HCT116 (cell line): ENCODE results near the gene CDNF. TPM values are rescaled to one million over a fixed set of nuclear protein-coding genes. Genes with fewer than 3 reads are reported as not detected.

ENCODE experiments used
- ATAC-seq: fragments of 200-7000 bp; cut with Tn5 transposase; 2 replicates; pipeline ENCODE4 v1.9.1; 2020; ENCODE audit warnings: mild to moderate bottlenecking, moderate library complexity
- BruUV-seq: library from RNA; stranded (reverse); fragments of 400-500 nt; replicated peaks from 2 replicates; lab custom pipeline; 2021; lab: Mats Ljungman, UMichigan
- CTCF ChIA-PET: fragments of 300-600 bp; sonication (Branson Sonifier 250); formaldehyde crosslinking; loops from one replicate; lab custom pipeline; 2021; ENCODE audit warnings: antibody characterized with exemption; lab: Charles Lee
- POLR2A ChIA-PET: fragments of 300-600, 350-600 bp; sonication (Branson Sonifier 250); formaldehyde crosslinking; loops from one replicate; lab custom pipeline; 2021; ENCODE audit warnings: antibody characterized with exemption; lab: Charles Lee
- RAD21 ChIA-PET, 2 experiments: fragments of 300-600 bp; sonication (Branson Sonifier 250); formaldehyde crosslinking; loops; one replicate each; lab custom pipeline; 2023; ENCODE audit warnings: low total read pairs in 2 of 2; ENCODE audit not compliant: uncharacterized antibody in 2 of 2, unreplicated experiment in 2 of 2, low non-redundant PET in 1 of 2; lab: Charles Lee
- DNase-seq: peaks from one replicate; pipeline ENCODE4 v3.0.0-alpha.2; 2010; ENCODE audit warnings: low read depth, low spot score
- H2AFZ ChIP-seq: fragments of 200-600 bp; shearing (Covaris generic), sonication (generic); 2 replicates; pipeline ENCODE4 v1.6.1; 2017; ENCODE audit warnings: low read depth, mixed run types, mixed read lengths, antibody characterized with exemption, low read length; ENCODE audit not compliant: poor library complexity, severe bottlenecking
- H3K27ac ChIP-seq: 2 replicates; pipeline ENCODE4 v1.5.1; 2012; ENCODE audit warnings: low read depth, low read length
- H3K27me3 ChIP-seq: fragments of 200-600 bp; sonication (generic); 2 replicates; pipeline ENCODE4 v1.6.1; 2016; ENCODE audit warnings: mixed run types, low read length, mixed read lengths; ENCODE audit not compliant: insufficient read depth
- H3K36me3 ChIP-seq, 2 experiments: fragments of 200-500 bp in 1 of 2; fragments of 200-600 bp in 1 of 2; sonication (Bioruptor generic) in 1 of 2; sonication (generic) in 1 of 2; 2 replicates each; pipeline versions ENCODE4 v1.5.1 to v1.6.1; 2014 to 2016; ENCODE audit warnings: low read length in 2 of 2, inconsistent platforms in 1 of 2, mixed read lengths in 1 of 2, mixed run types in 1 of 2; ENCODE audit not compliant: insufficient read depth in 2 of 2, control insufficient read depth in 1 of 2
- H3K4me1 ChIP-seq, 2 experiments: fragments of 200-600 bp in 1 of 2; sonication (generic) in 1 of 2; 2 replicates each; pipeline versions ENCODE4 v1.5.1 to v1.6.1; 2012 to 2017; ENCODE audit warnings: low read length in 2 of 2, inconsistent platforms in 1 of 2, mild to moderate bottlenecking in 1 of 2, mixed read lengths in 1 of 2, mixed run types in 1 of 2, moderate library complexity in 1 of 2; ENCODE audit not compliant: insufficient read depth in 2 of 2, control insufficient read depth in 1 of 2
- H3K4me2 ChIP-seq: fragments of 200-600 bp; sonication (generic); 2 replicates; pipeline ENCODE4 v1.6.1; 2017; ENCODE audit warnings: mixed run types, low read length, mixed read lengths
- H3K4me3 ChIP-seq, 2 experiments: fragments of 200-600 bp in 1 of 2; sonication (generic) in 1 of 2; replicated peaks in 1 of 2; 2 replicates each; pipeline ENCODE4 v1.5.1; 2011 to 2016; ENCODE audit warnings: low read length in 2 of 2, control low read depth in 1 of 2, low read depth in 1 of 2, mild to moderate bottlenecking in 1 of 2, mixed read lengths in 1 of 2, mixed run types in 1 of 2
- H3K79me2 ChIP-seq: fragments of 200-600 bp; sonication (generic); 2 replicates; pipeline ENCODE4 v1.6.1; 2017; ENCODE audit warnings: mild to moderate bottlenecking, mixed run types, low read length, moderate library complexity, mixed read lengths; ENCODE audit not compliant: insufficient read depth
- H3K9ac ChIP-seq: fragments of 200-600 bp; sonication (generic); 2 replicates; pipeline ENCODE4 v1.6.1; 2016; ENCODE audit warnings: low read length, mixed read lengths
- H3K9me2 ChIP-seq: fragments of 200-600 bp; sonication (generic), shearing (Covaris generic); 2 replicates; pipeline ENCODE4 v1.6.1; 2017; ENCODE audit warnings: mixed run types, mild to moderate bottlenecking, moderate library complexity; ENCODE audit not compliant: insufficient read depth
- H3K9me3 ChIP-seq, 2 experiments: fragments of 200-500 bp in 1 of 2; fragments of 200-600 bp in 1 of 2; sonication (Bioruptor generic) in 1 of 2; sonication (generic) in 1 of 2; 2 replicates each; pipeline ENCODE4 v1.6.1; 2014 to 2017; ENCODE audit warnings: low read length in 2 of 2, mixed read lengths in 2 of 2, inconsistent platforms in 1 of 2, low read depth in 1 of 2, mild to moderate bottlenecking in 1 of 2, mixed run types in 1 of 2, moderate library complexity in 1 of 2; ENCODE audit not compliant: control insufficient read depth in 1 of 2, insufficient read depth in 1 of 2
- H4K20me1 ChIP-seq: fragments of 200-600 bp; sonication (generic), shearing (Covaris generic); 2 replicates; pipeline ENCODE4 v1.6.1; 2017; ENCODE audit warnings: mixed run types, mild to moderate bottlenecking, moderate library complexity; ENCODE audit not compliant: insufficient read depth
- CBX3 ChIP-seq: IDR thresholded peaks from 2 replicates; pipeline ENCODE4 v1.6.1; 2012; ENCODE audit warnings: low read depth
- EGR1 ChIP-seq: IDR thresholded peaks from 2 replicates; pipeline ENCODE4 v1.6.1; 2012; ENCODE audit warnings: low read depth
- ELF1 ChIP-seq: IDR thresholded peaks from 2 replicates; pipeline ENCODE4 v1.6.1; 2012; ENCODE audit warnings: low read depth, borderline replicate concordance
- JUND ChIP-seq: IDR thresholded peaks from 2 replicates; pipeline ENCODE4 v1.6.1; 2012
- POLR2A ChIP-seq: IDR thresholded peaks from 2 replicates; pipeline ENCODE4 v1.7.0; 2011; ENCODE audit warnings: borderline replicate concordance; ENCODE audit not compliant: insufficient read depth, insufficient read length; ENCODE audit errors: extremely low read depth
- POLR2AphosphoS5 ChIP-seq: IDR thresholded peaks from 2 replicates; pipeline ENCODE4 v1.6.1; 2011; ENCODE audit warnings: mild to moderate bottlenecking, low read depth, low read length, moderate library complexity
- REST ChIP-seq: IDR thresholded peaks from 2 replicates; pipeline ENCODE4 v1.6.1; 2012; ENCODE audit warnings: low read depth
- SP1 ChIP-seq: IDR thresholded peaks from 2 replicates; pipeline ENCODE4 v1.6.1; 2012; ENCODE audit warnings: low read depth
- TCF7L2 ChIP-seq: IDR thresholded peaks from 2 replicates; pipeline ENCODE4 v1.7.0; 2011; ENCODE audit warnings: borderline replicate concordance, inconsistent platforms; ENCODE audit not compliant: insufficient read depth, insufficient read length; ENCODE audit errors: extremely low read depth
- intact Hi-C: fragments of 100-400 bp; cut with micrococcal nuclease; formaldehyde crosslinking; loops from 2 replicates; pipeline ENCODE4 v1.10.0; 2022
- total RNA-seq: library from RNA; stranded (reverse); gene quantifications from one replicate; pipeline ENCODE4 v1.2.1, GENCODE V29; 2021; ENCODE audit not compliant: unreplicated experiment
- TF ChIP-seq, protein P1 (sequence below): IDR thresholded peaks from 2 replicates; pipeline ENCODE4 v1.6.1; 2012

CDNF gene
- total RNA-seq, 1 experiment from 2014 or later: 1.1 TPM

- H2AFZ ChIP-seq: no peak overlapping the region
- H3K4me3 ChIP-seq: no peak overlapping the region
- TF ChIP-seq SP1 (no peak), POLR2AphosphoS5 (no peak), EGR1 (no peak), POLR2A (no peak)
- TF ChIP-seq, protein P1, sequence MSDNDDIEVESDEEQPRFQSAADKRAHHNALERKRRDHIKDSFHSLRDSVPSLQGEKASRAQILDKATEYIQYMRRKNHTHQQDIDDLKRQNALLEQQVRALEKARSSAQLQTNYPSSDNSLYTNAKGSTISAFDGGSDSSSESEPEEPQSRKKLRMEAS: no peak
- ChIA-PET RAD21 (no interaction called here), CTCF (no interaction called here), POLR2A (no interaction called here)
- no peak for ATAC-seq
- no TSS peak for BruUV-seq
- no peak overlapping the region for H3K27ac ChIP-seq
- no peak overlapping the region for H3K4me2 ChIP-seq
- H3K9me3 ChIP-seq: no peaks in the 10 kb centered on the region
- H3K9ac ChIP-seq: no peak overlapping the region
- H3K36me3 ChIP-seq: no peaks in the 10 kb centered on the region
- H3K79me2 ChIP-seq: no peaks in the 10 kb centered on the region
- H3K4me1 ChIP-seq: no peaks in the 10 kb centered on the region
- H3K27me3 ChIP-seq: no peaks in the 10 kb centered on the region
- no peaks in the 10 kb centered on the region for H3K9me2 ChIP-seq
- no peaks in the 10 kb centered on the region for H4K20me1 ChIP-seq
- intact Hi-C loops: no loop called here
- DNase-seq: no peak
Measured at GRCh38 chr10:14774214-14774580, 63.6 kb downstream of the CDNF start.

GRCh38 chr10:14773551-14774213, 64.2 kb downstream of the CDNF start:
- Histone ChIP-seq H3K9me2 (no peaks in the 10 kb centered on the region), H3K9ac (no peak overlapping the region), H3K9me3 (no peaks in the 10 kb centered on the region), H3K4me2 (no peak overlapping the region), H3K36me3 (no peaks in the 10 kb centered on the region), H3K4me1 (no peaks in the 10 kb centered on the region), H2AFZ (no peak overlapping the region), H3K27me3 (no peaks in the 10 kb centered on the region), H3K79me2 (no peaks in the 10 kb centered on the region), H3K27ac (no peak overlapping the region), H4K20me1 (no peaks in the 10 kb centered on the region)
- ATAC-seq (no peak), DNase-seq (no peak)
- ChIA-PET RAD21 (no interaction called here), POLR2A (no interaction called here), CTCF (no interaction called here)
- intact Hi-C loops: no loop called here
- BruUV-seq: no TSS peak
- TF ChIP-seq ELF1 (no peak), TCF7L2 (no peak), REST (no peak), CBX3 (no peak), JUND (no peak)
- TF ChIP-seq, protein P1: no peak
- TF ChIP-seq, all 23 proteins: peak for 0
- no peak overlapping the region for H3K4me3 ChIP-seq
